Thoracic aorta (tissue), 2 donors: ENCODE data around the gene LAMC3. TPM values are rescaled to one million over a fixed set of nuclear protein-coding genes. Genes with fewer than 3 reads are reported as not detected.

Experiments used
- ATAC-seq: fragments of 150-250 bp; one replicate; pipeline ENCODE4 v1.8.0; 2017; ENCODE audit warnings: low read depth; ENCODE audit not compliant: insufficient number of reproducible peaks, low FRiP score
- DNase-seq: peaks from one replicate; pipeline ENCODE4 v3.0.0-alpha.2; 2020; ENCODE audit warnings: low spot score
- H3K27ac ChIP-seq, 2 donors: fragments of 200-600 bp; sonication (generic); 1 replicate in 1 of 2; 2 replicates in 1 of 2; pipeline ENCODE4 v1.5.1; 2016; ENCODE audit warnings: mild to moderate bottlenecking in 2 of 2, moderate library complexity in 2 of 2
- H3K27me3 ChIP-seq: fragments of 200-600 bp; sonication (generic); replicated peaks from 2 replicates; pipeline ENCODE4 v1.6.0; 2016; ENCODE audit warnings: mild to moderate bottlenecking; ENCODE audit not compliant: insufficient read depth
- H3K36me3 ChIP-seq: fragments of 200-600 bp; sonication (generic); one replicate; pipeline ENCODE4 v1.5.1; 2016
- H3K4me1 ChIP-seq, 2 donors: fragments of 200-600 bp; sonication (generic); 1 replicate in 1 of 2; 2 replicates in 1 of 2; pipeline versions ENCODE4 v1.5.1 to v1.6.0; 2016; ENCODE audit warnings: low read depth in 2 of 2, mild to moderate bottlenecking in 1 of 2; ENCODE audit not compliant: control insufficient read depth in 1 of 2
- H3K4me3 ChIP-seq: fragments of 200-600 bp; sonication (generic); 2 replicates; pipeline ENCODE4 v1.5.1; 2016; ENCODE audit warnings: mild to moderate bottlenecking
- H3K9me3 ChIP-seq: fragments of 200-600 bp; sonication (generic); 2 replicates; pipeline ENCODE4 v1.5.1; 2016
- total RNA-seq, 2 donors: library from RNA; depleted of rRNA; stranded (reverse); fragments of >200 nt; gene quantifications; one replicate each; pipeline versions ENCODE4 v1.1.0 to v1.2.3, GENCODE V29; 2016
- TF ChIP-seq, protein P1 (sequence below): fragments of 200-600 bp; sonication (generic); IDR thresholded peaks from one replicate; pipeline ENCODE4 v1.5.1; 2019; ENCODE audit warnings: antibody characterized with exemption

LAMC3 gene
- total RNA-seq, 2 donors from 2014 or later: 0.54 to 2.8 TPM

DNA sequence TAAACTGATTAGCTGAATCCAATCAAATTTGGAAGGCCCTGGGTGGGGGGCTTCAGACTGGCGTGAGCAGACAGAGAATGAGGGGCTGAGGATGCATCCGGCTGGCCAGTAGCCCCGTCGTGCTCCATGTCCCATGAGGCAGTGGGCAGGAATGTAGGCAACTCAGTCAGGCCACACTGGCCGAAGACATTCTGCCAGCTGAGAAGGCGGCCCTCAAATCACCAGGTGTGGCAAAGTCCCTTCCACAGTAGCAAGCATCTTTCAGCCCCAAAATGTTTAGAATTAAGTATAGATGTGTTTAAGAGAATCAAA, 25.7 kb upstream of the LAMC3 start:
- Histone ChIP-seq H3K27ac (no peak overlapping the region), H3K4me1 (no peaks in the 10 kb centered on the region), H3K36me3 (no peaks in the 10 kb centered on the region), H3K9me3 (no peaks in the 10 kb centered on the region), H3K27me3 (no peaks in the 10 kb centered on the region), H3K4me3 (no peak overlapping the region)
- TF ChIP-seq, protein P1, sequence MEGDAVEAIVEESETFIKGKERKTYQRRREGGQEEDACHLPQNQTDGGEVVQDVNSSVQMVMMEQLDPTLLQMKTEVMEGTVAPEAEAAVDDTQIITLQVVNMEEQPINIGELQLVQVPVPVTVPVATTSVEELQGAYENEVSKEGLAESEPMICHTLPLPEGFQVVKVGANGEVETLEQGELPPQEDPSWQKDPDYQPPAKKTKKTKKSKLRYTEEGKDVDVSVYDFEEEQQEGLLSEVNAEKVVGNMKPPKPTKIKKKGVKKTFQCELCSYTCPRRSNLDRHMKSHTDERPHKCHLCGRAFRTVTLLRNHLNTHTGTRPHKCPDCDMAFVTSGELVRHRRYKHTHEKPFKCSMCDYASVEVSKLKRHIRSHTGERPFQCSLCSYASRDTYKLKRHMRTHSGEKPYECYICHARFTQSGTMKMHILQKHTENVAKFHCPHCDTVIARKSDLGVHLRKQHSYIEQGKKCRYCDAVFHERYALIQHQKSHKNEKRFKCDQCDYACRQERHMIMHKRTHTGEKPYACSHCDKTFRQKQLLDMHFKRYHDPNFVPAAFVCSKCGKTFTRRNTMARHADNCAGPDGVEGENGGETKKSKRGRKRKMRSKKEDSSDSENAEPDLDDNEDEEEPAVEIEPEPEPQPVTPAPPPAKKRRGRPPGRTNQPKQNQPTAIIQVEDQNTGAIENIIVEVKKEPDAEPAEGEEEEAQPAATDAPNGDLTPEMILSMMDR: no peak
- no peak for DNase-seq
- ATAC-seq: no peak

DNA sequence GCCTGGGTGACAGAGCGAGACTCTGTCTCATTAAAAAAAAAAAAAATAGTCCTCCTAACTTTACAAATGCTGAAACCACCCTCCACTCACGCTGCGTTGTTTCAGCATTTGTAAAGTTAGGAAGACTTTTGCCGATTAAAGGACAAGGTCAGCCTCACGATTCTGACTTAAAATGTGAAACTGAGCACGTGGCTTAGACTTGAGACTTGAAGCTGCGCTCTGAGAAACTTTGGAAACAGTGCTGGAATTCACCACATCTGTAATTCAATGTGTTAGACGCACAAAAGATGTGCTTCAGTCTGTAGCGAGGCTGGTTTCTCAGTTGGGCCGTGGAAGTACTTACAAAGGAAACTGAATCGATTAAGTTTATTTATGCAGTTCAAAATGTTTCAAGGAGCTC, 25.0 kb upstream of the LAMC3 start:
- TF ChIP-seq, protein P1: no peak
- Histone ChIP-seq H3K4me1 (no peaks in the 10 kb centered on the region), H3K4me3 (no peak overlapping the region), H3K36me3 (no peaks in the 10 kb centered on the region), H3K9me3 (no peaks in the 10 kb centered on the region), H3K27me3 (no peaks in the 10 kb centered on the region), H3K27ac (no peak overlapping the region)
- DNase-seq: no peak
- no peak for ATAC-seq

DNA sequence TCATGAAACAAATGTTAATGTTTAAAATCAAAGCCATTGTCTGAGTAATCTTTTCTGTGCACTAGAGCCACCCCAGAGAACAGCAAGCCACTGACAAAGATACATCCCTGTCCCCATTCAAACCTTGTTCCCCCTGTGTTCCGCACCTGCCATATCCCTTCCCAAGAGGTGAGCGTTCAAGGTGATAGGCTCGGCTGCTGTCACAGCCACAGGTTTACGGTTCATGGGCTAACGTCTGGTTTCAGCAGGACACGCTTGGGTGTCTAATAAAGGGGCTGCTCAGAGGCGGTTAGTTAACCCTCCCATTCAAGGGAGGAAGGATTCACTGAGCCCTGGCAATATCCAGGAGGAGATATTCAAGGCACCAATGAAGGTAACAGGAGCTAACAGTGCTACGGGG, 24.5 kb upstream of the LAMC3 start:
- Histone ChIP-seq H3K4me3 (no peak overlapping the region), H3K9me3 (no peaks in the 10 kb centered on the region), H3K27ac (no peak overlapping the region), H3K36me3 (no peaks in the 10 kb centered on the region), H3K27me3 (no peaks in the 10 kb centered on the region), H3K4me1 (no peaks in the 10 kb centered on the region)
- ATAC-seq (no peak), DNase-seq (no peak)
- TF ChIP-seq, protein P1: no peak

DNA sequence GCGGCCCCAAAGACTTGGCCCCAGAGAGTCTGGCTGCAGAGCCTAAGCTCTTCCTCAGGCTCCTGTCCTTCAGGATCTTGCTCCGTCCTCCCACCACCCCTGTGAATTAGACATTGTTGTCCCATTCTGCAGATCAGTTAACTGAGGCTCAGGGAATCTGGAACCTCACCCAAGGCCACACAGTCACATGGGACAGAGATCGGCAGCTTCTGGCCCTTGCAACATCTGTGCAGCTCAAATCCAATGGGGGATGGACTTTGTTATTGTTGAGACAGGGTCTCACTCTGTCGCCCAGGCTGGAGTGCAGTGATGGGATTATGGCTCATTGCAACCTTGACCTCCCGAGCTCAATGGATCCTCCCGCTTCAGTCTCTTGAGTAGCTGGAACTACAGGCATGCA, 23.9 kb upstream of the LAMC3 start:
- TF ChIP-seq, protein P1: no peak
- ATAC-seq (no peak), DNase-seq (no peak)
- H3K36me3 ChIP-seq: no peaks in the 10 kb centered on the region
- H3K4me3 ChIP-seq: no peak overlapping the region
- no peak overlapping the region for H3K27ac ChIP-seq
- no peaks in the 10 kb centered on the region for H3K4me1 ChIP-seq
- H3K27me3 ChIP-seq: no peaks in the 10 kb centered on the region
- no peaks in the 10 kb centered on the region for H3K9me3 ChIP-seq

DNA sequence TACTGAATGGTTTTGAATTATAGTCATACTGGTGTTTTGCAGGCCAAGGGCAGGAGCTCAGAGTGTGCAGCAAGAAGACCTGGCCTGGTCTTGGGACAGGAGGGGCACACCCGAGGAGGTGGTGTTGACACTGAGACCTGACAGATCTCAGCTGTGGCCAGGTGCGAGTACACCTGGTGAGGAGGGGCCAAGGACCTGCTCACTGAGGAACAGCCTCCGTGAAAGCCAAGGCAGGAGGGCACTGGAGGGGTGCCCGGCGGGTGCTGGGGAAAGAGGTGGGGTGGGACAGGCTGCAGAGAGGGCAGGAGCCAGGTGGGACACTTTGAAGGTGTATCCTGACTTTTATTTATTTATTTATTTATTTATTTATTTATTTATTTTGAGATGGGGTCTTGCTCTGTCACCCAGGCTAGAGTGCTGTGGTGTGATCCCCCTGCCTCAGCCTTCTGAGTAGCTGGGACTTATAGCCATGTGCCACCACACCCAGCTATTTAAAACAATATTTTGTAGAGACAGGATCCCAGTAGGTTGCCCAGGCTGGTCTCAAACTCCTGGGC, 23.3 kb upstream of the LAMC3 start:
- TF ChIP-seq, protein P1: no peak
- no peak for DNase-seq
- no peak overlapping the region for H3K27ac ChIP-seq
- H3K36me3 ChIP-seq: no peaks in the 10 kb centered on the region
- no peak overlapping the region for H3K4me3 ChIP-seq
- no peak for ATAC-seq
- H3K4me1 ChIP-seq: no peaks in the 10 kb centered on the region
- no peaks in the 10 kb centered on the region for H3K9me3 ChIP-seq
- H3K27me3 ChIP-seq: no peaks in the 10 kb centered on the region
